Coronary artery (tissue), 2 donors: ENCODE measurements around the gene IGF1R.
A peak's percentile ranks its signal among the peaks of the same experiment; 100 is the strongest.
"Not testable (repeated sequence)": the region's sequence is repeated elsewhere in the genome, so short reads cannot be mapped to it uniquely, and the experiment has no call there.

Source experiments
- DNase-seq: peaks from one replicate; pipeline ENCODE4 v3.0.0-alpha.2; 2017; ENCODE audit warnings: low spot score
- H3K27ac ChIP-seq, 2 donors: fragments of 200-600 bp; sonication (generic); one replicate each; pipeline ENCODE4 v1.5.1; 2016 to 2019
- H3K4me3 ChIP-seq: fragments of 200-600 bp; sonication (generic); 2 replicates; pipeline ENCODE4 v1.5.1; 2016; ENCODE audit warnings: mild to moderate bottlenecking, moderate library complexity
- TF ChIP-seq, protein P1 (sequence below): fragments of 200-600 bp; sonication (generic); IDR thresholded peaks from one replicate; pipeline ENCODE4 v1.5.1; 2019; ENCODE audit warnings: antibody characterized with exemption

Gene IGF1R

DNA sequence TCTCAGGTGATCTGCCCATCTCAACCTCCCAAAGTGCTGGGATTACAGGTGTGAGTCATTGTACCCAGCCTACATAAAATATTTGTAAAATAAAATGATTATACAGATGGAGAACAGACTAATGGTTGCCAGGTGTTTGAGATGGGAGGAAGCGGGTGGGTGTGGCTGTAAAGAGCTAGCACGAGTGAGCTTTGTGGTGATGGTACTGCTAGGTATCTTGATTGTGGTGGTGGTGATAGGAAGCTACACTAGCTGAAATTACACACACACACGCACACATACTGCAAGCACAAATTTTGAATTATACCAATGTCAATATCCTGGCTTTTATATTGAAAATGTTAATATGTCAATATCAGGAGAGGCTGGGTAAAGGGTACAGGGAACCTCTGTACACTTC, 353.9 kb downstream of the IGF1R start:
- TF ChIP-seq, protein P1, sequence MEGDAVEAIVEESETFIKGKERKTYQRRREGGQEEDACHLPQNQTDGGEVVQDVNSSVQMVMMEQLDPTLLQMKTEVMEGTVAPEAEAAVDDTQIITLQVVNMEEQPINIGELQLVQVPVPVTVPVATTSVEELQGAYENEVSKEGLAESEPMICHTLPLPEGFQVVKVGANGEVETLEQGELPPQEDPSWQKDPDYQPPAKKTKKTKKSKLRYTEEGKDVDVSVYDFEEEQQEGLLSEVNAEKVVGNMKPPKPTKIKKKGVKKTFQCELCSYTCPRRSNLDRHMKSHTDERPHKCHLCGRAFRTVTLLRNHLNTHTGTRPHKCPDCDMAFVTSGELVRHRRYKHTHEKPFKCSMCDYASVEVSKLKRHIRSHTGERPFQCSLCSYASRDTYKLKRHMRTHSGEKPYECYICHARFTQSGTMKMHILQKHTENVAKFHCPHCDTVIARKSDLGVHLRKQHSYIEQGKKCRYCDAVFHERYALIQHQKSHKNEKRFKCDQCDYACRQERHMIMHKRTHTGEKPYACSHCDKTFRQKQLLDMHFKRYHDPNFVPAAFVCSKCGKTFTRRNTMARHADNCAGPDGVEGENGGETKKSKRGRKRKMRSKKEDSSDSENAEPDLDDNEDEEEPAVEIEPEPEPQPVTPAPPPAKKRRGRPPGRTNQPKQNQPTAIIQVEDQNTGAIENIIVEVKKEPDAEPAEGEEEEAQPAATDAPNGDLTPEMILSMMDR = no peak
- H3K27ac ChIP-seq = no peak overlapping the region
- no peak overlapping the region for H3K4me3 ChIP-seq
- DNase-seq = no peak

DNA sequence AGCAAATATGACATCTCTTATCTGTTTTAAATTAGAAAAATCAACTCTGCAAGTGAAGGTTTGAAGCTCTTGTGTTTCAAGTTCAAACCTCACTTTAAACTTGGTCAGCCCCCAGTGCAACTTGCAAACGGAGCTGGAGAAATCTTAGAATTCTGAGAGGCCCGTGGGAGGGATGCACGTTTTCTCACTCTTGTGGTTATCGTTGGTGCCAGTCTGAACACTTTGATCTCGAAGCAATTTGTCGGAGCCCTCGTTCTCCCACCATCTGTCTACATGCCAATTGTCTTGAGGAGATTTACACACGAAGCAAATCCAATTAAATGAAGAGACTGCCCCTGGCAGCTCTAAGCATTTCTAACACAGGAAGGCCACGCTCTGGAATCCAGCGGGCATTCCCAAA, 355.0 kb downstream of the IGF1R start:
- not testable (repeated sequence) for H3K27ac ChIP-seq, H3K4me3 ChIP-seq, DNase-seq

DNA sequence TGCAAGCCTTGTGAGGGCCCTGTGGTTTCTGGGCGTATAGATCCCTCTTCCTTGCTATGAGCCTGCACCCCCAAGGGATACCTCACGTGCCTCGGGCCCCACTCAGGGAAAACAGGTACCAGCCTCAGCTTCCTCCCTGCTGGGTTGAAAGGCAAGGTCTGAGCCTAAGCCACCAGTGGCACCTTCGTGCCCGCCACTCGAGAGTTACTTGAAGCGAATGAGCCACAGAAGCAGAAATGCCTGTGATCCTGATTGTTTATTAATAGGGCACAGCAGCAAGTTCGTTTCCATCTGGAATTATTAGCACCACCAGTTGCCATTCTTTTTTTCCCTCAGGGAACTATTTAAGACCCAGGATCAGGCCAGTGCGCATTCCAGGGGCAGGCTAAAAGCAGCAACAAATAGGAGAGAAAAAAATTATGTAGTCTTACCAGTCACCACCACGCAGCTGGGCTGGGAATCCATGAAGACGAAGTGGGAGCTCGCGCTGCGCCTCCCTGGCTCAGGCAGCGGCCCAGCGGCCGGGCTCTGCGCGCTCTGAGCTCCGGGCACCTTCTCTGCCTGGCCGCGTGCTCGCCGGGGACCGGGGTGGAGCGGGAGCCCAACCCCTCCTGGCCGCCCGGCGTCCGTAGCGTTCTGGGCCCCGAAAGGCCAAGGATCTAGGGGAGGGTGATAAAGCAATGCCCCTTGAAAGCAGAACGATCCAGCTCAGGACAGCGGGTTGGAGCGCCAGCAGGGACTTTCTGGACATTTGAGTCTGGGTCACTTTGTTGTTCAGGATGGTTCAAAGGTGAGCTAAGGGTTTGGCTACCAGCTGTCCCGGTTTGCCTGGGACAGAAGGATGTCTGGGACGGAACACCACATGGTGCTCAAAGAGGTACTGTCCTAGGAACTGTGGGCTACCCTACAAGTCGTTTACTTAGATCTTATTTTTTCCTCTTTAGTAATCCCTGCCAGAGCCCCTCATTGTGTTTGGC, 356.9 kb downstream of the IGF1R start:
- Histone ChIP-seq H3K27ac (peak overlapping the region; percentile 56 to 80), H3K4me3 (peak overlapping the region; percentile 38)
- not testable (repeated sequence) for DNase-seq

DNA sequence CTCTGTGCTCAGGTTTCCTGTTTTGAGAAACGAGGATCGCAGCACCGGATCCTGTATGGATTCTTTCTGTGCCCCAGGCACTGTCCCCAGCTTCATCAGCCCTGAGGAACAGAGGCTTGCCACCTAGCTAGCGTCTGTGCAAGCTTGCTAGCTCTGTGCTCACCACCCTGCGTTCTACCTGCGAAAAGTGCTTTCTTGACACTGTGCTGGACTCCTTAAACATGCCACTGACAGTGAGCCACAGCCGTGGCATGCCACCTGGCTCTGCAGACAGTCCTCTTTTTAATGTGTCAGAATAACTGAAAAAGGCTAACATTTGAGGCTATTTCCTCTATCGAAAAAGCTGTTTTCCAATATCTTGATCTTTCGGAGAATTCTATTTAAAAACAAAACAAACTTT, 357.8 kb downstream of the IGF1R start:
- TF ChIP-seq, protein P1 = no peak
- no peak for DNase-seq
- H3K4me3 ChIP-seq = no peak overlapping the region
- peak overlapping the region in 1 of 2 donors; percentile 80 for H3K27ac ChIP-seq

DNA sequence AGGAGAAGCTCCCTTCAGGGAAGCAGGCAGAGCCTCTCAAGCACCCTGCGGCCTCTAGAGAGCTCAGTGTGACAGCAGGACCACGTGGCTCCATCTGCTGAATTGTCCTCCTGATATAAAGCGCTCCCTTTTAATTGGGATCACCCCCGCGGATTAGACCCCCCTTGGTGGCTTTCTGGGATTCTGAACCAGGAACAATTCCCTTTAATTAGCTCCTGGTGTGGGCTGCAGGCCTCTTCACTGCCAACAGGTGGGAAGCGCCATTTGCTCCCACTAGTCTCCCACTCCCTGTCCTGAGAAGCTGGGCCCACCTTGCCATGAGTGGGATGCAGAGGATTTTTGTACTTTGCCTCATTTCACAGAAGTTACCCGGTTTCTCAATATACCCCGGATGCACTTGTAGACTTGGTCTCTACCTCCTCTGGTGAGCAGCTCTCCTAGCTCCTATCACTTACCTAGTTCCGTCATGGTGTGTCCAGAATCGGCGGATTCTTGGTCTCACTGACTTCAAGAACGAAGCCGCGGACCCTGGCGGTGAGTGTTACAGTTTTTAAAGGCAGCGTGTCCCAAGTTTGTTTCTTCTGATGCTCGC, 358.7 kb downstream of the IGF1R start:
- no peak overlapping the region for H3K27ac ChIP-seq
- TF ChIP-seq, protein P1 = no peak
- no peak for DNase-seq
- H3K4me3 ChIP-seq = no peak overlapping the region

DNA sequence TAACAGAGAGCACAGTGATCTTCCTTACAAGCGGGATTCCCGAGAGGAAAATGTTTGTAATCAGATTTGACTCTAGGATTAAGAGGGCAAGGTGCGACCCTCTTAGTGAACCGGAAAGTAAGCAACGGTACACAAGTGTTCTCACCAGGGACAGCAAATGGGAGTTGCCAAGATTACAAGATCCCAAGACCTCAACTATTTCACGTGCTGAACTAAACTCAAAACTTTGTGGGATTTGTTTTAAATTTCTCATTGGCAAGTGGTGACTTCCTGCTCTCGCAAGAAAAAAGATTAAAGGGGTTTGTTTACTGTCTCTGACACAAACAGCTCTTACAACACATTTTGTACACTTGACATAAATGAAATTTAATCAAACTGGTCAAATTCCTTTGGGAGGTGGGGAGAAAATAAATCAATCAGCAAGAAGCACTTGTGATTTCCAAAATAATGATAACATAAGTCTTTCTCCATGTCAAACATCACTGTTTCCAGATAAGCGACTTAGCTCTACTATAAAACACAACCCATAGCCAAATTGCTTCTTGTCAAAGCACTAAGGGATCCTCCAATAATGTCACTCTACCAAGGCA, 361.5 kb downstream of the IGF1R start:
- no peak overlapping the region for H3K4me3 ChIP-seq
- DNase-seq = no peak
- H3K27ac ChIP-seq = no peak overlapping the region
- TF ChIP-seq, protein P1 = no peak

DNA sequence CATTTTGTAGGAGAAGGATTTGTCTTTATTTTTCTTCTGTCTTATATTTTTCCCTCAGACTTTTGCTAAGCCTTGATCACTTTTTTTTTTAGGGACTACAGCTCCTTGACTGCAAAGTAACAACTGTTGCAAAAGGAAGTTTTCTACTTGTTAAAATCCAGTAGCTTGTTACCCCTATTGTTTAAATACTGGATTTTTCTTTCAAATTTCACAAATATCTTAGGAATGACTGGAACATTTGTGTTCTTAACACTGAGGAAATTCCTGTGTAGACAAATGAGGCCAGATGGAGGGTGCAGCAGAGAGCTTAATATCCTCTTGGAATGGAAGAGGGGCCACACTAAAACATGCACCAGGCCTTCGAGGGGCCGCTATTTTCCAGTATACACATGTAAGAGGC, 362.4 kb downstream of the IGF1R start:
- TF ChIP-seq, protein P1 = no peak
- Histone ChIP-seq H3K27ac (no peak overlapping the region), H3K4me3 (no peak overlapping the region)
- DNase-seq = no peak
